Panc1 (cell line): Measurements from ENCODE around the gene ATAD2B. TPM values are rescaled to one million over a fixed set of nuclear protein-coding genes. Genes with fewer than 3 reads are reported as not detected.

Experiments
- ATAC-seq: fragments of 200-7000 bp; cut with Tn5 transposase; 2 replicates; pipeline ENCODE4 v1.9.1; 2020; ENCODE audit warnings: mild to moderate bottlenecking, moderate library complexity
- BruUV-seq: library from RNA; stranded (reverse); fragments of 400-500 nt; replicated peaks from 2 replicates; lab custom pipeline; 2021; lab: Mats Ljungman, UMichigan
- CTCF ChIA-PET: fragments of 300-600 bp; sonication (Branson Sonifier 250); formaldehyde crosslinking; loops from one replicate; lab custom pipeline; 2022; ENCODE audit warnings: antibody characterized with exemption; lab: Charles Lee
- POLR2A ChIA-PET: fragments of 300-600 bp; sonication (Branson Sonifier 250); formaldehyde crosslinking; loops from one replicate; lab custom pipeline; 2022; ENCODE audit warnings: antibody characterized with exemption; lab: Charles Lee
- DNase-seq: peaks from one replicate; pipeline ENCODE4 v3.0.0-alpha.2; 2010; ENCODE audit warnings: low read depth, low spot score
- H3K27ac ChIP-seq: 2 replicates; pipeline ENCODE4 v1.5.1; 2011; ENCODE audit warnings: mild to moderate bottlenecking, low read length, inconsistent platforms
- H3K27me3 ChIP-seq: fragments of 200-500 bp; sonication (Bioruptor generic); 2 replicates; pipeline ENCODE4 v1.6.0; 2014; ENCODE audit warnings: low read length, inconsistent platforms; ENCODE audit not compliant: control insufficient read depth, insufficient read depth
- H3K36me3 ChIP-seq: fragments of 200-500 bp; sonication (Bioruptor generic); 2 replicates; pipeline ENCODE4 v1.5.1; 2014; ENCODE audit warnings: inconsistent platforms, mild to moderate bottlenecking, low read length, moderate library complexity; ENCODE audit not compliant: control insufficient read depth, insufficient read depth
- H3K4me1 ChIP-seq: 2 replicates; pipeline ENCODE4 v1.5.1; 2011; ENCODE audit warnings: inconsistent platforms, mild to moderate bottlenecking, low read length, moderate library complexity; ENCODE audit not compliant: control insufficient read depth, insufficient read depth
- H3K4me3 ChIP-seq, 2 experiments: 2 replicates each; pipeline ENCODE4 v1.5.1; 2011 to 2012; ENCODE audit warnings: low read depth in 2 of 2, low read length in 2 of 2, mild to moderate bottlenecking in 2 of 2, inconsistent platforms in 1 of 2, moderate library complexity in 1 of 2
- H3K9me3 ChIP-seq: fragments of 200-500 bp; sonication (Bioruptor generic); 2 replicates; pipeline ENCODE4 v1.5.1; 2014; ENCODE audit warnings: low read depth, mild to moderate bottlenecking, inconsistent platforms, low read length, moderate library complexity; ENCODE audit not compliant: control insufficient read depth, insufficient read depth
- POLR2AphosphoS5 ChIP-seq: IDR thresholded peaks from 2 replicates; pipeline ENCODE4 v1.6.1; 2012; ENCODE audit warnings: mild to moderate bottlenecking, low read depth, low read length, moderate library complexity
- SIN3A ChIP-seq: IDR thresholded peaks from 2 replicates; pipeline ENCODE4 v1.6.1; 2012; ENCODE audit warnings: low read depth, mild to moderate bottlenecking, low read length, moderate library complexity, borderline replicate concordance; ENCODE audit not compliant: insufficient read depth
- TCF7L2 ChIP-seq: IDR thresholded peaks from 2 replicates; pipeline ENCODE4 v1.6.1; 2011; ENCODE audit warnings: mild to moderate bottlenecking, low read depth, low read length, inconsistent platforms
- in situ Hi-C: cut with HindIII; loops from 2 replicates; pipeline ENCODE4 v1.10.0; 2016; ENCODE audit warnings: low sequenced_read_pairs, low pct_unique_long_range_greater_than_20kb
- intact Hi-C: fragments of 100-400 bp; cut with micrococcal nuclease; formaldehyde crosslinking; loops from one replicate; pipeline ENCODE4 v1.10.0; 2022; ENCODE audit not compliant: unreplicated experiment
- total RNA-seq: library from RNA; stranded (reverse); gene quantifications from one replicate; pipeline ENCODE4 v1.2.1, GENCODE V29; 2021; ENCODE audit not compliant: unreplicated experiment
- TF ChIP-seq, protein P1 (sequence below): fragments of 450-650 bp; IDR thresholded peaks from 2 replicates; pipeline ENCODE4 v1.5.1; 2017; ENCODE audit warnings: mild to moderate bottlenecking
- TF ChIP-seq, protein P2 (sequence below), 2 experiments: IDR thresholded peaks; 2 replicates each; pipeline ENCODE4 v1.6.1; 2011 to 2012; ENCODE audit warnings: low read depth in 2 of 2, control low read depth in 1 of 2, low read length in 1 of 2, mild to moderate bottlenecking in 1 of 2, moderate library complexity in 1 of 2; ENCODE audit not compliant: insufficient read depth in 1 of 2

Gene ATAD2B
- total RNA-seq, 1 experiment from 2014 or later: 17.9 TPM

DNA sequence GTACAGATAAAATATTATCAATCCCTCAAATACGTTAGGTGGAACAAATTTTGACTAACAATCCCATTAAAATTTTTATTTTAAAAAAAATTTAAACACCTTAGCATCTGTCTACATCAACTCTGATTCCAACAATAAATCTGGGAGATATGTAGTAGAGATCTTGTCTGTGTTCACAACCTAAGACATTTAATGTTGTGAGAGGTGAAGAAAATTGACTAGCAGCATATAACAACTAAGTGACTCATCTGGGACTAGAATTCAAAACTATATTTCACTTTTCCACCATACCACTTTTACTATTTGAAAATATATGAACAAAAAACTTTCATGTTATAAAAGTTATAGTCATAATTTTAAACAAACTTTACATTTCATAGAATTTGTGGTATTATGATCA lies 97.9 kb downstream of the ATAD2B start:
- Histone ChIP-seq H3K4me1 (no peaks in the 10 kb centered on the region), H3K9me3 (no peaks in the 10 kb centered on the region), H3K4me3 (no peak overlapping the region), H3K36me3 (no peaks in the 10 kb centered on the region), H3K27ac (no peak overlapping the region), H3K27me3 (no peaks in the 10 kb centered on the region)
- ChIA-PET POLR2A (no interaction called here), CTCF (no interaction called here)
- TF ChIP-seq, protein P1, sequence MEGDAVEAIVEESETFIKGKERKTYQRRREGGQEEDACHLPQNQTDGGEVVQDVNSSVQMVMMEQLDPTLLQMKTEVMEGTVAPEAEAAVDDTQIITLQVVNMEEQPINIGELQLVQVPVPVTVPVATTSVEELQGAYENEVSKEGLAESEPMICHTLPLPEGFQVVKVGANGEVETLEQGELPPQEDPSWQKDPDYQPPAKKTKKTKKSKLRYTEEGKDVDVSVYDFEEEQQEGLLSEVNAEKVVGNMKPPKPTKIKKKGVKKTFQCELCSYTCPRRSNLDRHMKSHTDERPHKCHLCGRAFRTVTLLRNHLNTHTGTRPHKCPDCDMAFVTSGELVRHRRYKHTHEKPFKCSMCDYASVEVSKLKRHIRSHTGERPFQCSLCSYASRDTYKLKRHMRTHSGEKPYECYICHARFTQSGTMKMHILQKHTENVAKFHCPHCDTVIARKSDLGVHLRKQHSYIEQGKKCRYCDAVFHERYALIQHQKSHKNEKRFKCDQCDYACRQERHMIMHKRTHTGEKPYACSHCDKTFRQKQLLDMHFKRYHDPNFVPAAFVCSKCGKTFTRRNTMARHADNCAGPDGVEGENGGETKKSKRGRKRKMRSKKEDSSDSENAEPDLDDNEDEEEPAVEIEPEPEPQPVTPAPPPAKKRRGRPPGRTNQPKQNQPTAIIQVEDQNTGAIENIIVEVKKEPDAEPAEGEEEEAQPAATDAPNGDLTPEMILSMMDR: no peak
- TF ChIP-seq POLR2AphosphoS5: no peak
- TF ChIP-seq, protein P2, sequence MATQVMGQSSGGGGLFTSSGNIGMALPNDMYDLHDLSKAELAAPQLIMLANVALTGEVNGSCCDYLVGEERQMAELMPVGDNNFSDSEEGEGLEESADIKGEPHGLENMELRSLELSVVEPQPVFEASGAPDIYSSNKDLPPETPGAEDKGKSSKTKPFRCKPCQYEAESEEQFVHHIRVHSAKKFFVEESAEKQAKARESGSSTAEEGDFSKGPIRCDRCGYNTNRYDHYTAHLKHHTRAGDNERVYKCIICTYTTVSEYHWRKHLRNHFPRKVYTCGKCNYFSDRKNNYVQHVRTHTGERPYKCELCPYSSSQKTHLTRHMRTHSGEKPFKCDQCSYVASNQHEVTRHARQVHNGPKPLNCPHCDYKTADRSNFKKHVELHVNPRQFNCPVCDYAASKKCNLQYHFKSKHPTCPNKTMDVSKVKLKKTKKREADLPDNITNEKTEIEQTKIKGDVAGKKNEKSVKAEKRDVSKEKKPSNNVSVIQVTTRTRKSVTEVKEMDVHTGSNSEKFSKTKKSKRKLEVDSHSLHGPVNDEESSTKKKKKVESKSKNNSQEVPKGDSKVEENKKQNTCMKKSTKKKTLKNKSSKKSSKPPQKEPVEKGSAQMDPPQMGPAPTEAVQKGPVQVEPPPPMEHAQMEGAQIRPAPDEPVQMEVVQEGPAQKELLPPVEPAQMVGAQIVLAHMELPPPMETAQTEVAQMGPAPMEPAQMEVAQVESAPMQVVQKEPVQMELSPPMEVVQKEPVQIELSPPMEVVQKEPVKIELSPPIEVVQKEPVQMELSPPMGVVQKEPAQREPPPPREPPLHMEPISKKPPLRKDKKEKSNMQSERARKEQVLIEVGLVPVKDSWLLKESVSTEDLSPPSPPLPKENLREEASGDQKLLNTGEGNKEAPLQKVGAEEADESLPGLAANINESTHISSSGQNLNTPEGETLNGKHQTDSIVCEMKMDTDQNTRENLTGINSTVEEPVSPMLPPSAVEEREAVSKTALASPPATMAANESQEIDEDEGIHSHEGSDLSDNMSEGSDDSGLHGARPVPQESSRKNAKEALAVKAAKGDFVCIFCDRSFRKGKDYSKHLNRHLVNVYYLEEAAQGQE (IDR thresholded peaks at IDR 0.05; ENCODE audit: insufficient read depth in 1 of 2, low read depth in 2 of 2, low read length in 1 of 2): no peak
- no peak for TF ChIP-seq TCF7L2
- no peak for TF ChIP-seq SIN3A
- no peak for DNase-seq
- no TSS peak for BruUV-seq
- no peak for ATAC-seq
- intact Hi-C loops: loop anchor here (10.0 kb wide), 1 partner anchor 236 kb away; no protein-coding TSS in a partner anchor
- in situ Hi-C loops: no loop called here

DNA sequence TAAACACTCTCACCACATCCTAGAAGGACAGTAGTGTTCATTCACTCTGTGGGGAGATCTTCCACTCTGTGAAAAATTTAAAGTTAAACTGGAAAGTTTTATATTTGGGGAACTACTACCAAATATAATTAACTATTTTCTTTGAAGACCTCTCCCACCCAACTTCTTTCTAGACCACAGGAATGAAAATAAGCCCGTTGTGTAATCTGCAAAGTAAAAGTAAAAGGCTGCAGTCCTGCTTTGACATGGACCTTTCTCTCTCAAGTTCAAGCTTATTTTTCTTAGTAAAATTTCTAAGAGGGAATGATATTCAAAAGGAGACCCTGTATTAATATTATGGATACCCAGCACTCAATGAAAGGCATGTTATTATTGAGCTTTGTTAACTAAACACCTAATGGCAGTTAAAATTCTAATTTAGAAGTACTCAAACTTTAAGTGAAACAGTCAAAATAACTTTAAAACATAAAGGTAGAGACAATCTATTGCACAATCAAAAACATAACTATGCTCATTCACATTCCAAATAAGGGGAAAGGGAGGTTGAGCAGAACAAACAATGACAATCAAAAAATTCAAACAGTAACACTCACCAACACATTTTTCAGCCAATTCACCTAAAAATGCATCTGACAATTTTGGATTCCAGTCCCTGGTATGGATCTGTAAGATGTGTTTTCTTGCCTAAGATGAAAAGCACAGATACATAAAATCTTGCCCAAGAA lies 98.5 kb downstream of the ATAD2B start:
- no peaks in the 10 kb centered on the region for H3K4me1 ChIP-seq
- no peaks in the 10 kb centered on the region for H3K9me3 ChIP-seq
- CTCF ChIA-PET: no interaction called here
- H3K27ac ChIP-seq: no peak overlapping the region
- TF ChIP-seq POLR2AphosphoS5 (no peak), TCF7L2 (no peak), SIN3A (no peak)
- TF ChIP-seq, protein P1: no peak
- TF ChIP-seq, protein P2 (IDR thresholded peaks at IDR 0.05; ENCODE audit: insufficient read depth in 1 of 2, low read depth in 2 of 2, low read length in 1 of 2): no peak
- POLR2A ChIA-PET: no interaction called here
- no peaks in the 10 kb centered on the region for H3K27me3 ChIP-seq
- DNase-seq: no peak
- no TSS peak for BruUV-seq
- intact Hi-C loops (loop anchor here (10.0 kb wide), 1 partner anchor 236 kb away; no protein-coding TSS in a partner anchor), in situ Hi-C loops (no loop called here)
- no peaks in the 10 kb centered on the region for H3K36me3 ChIP-seq
- no peak overlapping the region for H3K4me3 ChIP-seq
- no peak for ATAC-seq
